HPDE6-E6E7 (cell line): Measurements from ENCODE around the gene LINGO3.

Source experiments
- DNase-seq: peaks from one replicate; pipeline ENCODE4 v3.0.0; 2011; ENCODE audit warnings: missing footprints; ENCODE audit errors: extremely low spot score

The LINGO3 gene

DNA sequence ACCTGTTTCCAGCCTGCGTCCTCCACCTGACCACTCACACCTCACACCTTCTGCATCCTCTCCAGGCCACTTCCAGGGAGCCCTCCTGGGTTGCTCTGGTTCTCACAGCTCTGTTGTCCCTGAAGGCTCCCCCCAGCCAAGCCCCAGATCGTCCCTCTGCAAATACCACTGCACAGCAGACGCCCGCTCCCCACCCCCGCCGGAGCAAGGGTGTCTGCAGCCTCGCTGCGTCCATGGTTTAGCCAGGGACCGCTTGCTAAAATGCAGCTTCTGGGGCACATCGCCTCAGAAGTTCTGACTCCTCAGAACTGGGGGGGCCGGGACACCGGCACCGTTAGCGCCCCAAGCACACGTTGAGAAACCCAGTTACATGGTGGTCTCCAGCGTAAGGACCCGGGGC lies 983 bp downstream of the LINGO3 start:
- DNase-seq, result no peak

DNA sequence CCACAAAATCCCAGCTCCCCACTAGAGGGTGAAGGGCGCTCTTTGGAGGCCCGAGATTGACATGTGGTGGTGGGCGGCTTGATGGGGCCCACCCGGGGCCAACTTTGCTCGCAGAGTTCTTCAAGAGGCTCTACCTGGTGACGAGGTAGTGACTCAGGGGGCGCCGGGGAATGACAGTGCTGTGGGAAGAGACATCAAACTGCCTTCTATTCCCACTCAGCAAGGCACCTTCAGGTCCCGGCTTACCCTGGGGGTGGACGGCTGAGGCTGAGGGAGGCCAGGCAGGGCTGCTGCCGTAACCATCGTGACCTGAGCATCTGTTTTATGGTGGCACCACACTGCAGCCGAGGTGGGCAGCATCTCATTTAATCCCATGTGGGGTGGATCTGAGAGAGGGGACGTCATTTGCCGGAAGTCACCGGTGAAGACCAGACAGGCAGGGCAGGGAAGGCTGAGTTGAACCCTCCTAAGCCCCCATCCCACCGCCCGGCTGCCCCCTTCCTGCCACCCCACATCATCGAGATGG lies 1.6 kb downstream of the LINGO3 start:
- DNase-seq, result no peak

GRCh38 chr19:2305452-2306280 lies 2.3 kb downstream of the LINGO3 start:
- DNase-seq, result no peak

DNA sequence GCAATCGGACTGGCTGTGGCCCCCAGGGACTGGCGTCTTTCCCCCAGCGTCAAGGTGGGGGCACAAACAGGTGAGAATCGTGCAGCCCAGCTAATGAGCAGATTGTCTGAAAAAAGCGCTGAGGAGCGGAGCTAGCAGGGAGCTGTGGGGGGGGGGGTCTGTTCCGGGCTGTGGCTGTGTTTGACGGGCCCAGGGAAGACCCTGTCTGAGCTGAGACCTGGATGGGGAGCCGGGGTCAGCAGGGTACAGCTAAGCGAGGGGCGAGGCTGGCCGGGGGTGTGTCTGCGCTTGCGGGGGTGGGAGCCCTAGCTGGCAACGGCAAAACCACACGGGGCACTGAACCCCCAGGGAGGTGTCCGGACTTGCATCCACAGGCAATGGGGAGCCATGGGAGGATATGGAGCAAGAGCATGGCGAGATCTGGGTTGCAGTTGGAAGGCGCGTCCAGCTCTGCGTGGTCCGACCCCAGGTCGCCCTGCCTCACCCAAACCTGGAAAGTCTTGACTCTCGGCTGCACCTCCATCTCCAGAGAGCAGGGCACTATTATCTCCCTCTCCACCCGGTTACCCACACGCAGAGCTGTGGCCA lies 4.6 kb downstream of the LINGO3 start:
- DNase-seq, result no peak

DNA sequence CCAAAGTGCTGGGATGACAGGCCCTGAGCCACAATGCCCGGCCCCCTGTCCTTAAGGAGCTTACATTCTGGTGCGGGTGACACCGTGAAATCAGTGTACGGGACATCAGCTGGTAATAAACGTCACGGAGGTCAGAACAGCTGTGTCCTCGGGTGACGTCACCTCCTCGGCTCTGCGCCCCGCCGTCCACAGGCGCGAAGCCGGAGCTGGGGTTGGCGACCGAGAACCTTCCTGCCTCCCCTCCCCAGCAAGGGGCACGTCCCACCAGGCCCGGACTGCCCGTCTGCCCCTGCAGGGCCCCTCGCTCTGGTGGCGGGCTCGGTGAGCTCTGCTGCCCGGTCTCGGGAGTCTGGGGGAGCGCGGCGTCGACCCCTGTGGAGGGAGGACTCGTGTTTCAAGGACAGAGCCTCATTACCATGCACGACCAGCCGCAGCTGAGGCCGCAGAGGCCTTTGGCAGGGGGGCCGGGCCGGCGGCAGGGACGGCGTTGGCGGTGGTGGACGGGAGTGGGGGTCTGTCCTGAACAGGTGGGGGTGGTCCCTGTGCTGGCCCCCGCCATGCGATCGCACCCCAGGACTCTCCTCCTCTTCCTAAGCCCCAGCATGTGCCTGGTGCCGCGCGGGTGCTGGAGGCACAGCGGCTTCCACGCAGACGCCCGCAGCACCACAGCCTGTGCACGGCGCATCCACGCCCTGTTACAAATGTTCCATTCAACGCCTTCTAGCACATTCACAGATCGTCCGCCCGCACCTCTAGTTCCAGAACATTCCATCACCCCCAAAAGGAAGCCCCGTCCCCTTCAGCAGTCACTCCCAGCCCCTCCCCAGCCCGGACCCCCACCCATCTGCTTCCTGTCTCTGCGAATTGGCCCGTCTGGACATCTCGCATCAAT lies 5.4 kb downstream of the LINGO3 start:
- DNase-seq, result no peak

- no peak for DNase-seq
Measured at GRCh38 chr19:2300533-2300932, 7.4 kb downstream of the LINGO3 start.

DNA sequence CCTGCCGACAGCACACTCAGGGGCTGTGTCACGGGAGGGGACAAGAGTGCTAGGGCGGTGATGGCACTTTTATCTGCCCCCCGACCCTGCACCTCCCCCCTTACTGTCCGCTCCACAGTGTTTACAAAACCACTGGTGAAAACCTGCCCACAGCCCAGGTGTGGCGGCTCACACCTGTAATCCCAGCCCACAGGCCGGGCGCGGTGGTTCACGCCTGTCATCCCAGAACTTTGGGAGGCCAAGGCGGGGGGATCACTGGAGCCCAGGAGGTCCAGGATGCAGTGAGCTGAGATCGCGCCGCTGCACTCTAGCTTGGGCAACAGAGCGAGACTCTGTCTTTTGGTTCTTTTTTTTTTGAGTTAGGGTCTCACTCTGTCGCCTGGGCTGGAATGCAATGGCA lies 11.8 kb downstream of the LINGO3 start:
- DNase-seq, result no peak

DNA sequence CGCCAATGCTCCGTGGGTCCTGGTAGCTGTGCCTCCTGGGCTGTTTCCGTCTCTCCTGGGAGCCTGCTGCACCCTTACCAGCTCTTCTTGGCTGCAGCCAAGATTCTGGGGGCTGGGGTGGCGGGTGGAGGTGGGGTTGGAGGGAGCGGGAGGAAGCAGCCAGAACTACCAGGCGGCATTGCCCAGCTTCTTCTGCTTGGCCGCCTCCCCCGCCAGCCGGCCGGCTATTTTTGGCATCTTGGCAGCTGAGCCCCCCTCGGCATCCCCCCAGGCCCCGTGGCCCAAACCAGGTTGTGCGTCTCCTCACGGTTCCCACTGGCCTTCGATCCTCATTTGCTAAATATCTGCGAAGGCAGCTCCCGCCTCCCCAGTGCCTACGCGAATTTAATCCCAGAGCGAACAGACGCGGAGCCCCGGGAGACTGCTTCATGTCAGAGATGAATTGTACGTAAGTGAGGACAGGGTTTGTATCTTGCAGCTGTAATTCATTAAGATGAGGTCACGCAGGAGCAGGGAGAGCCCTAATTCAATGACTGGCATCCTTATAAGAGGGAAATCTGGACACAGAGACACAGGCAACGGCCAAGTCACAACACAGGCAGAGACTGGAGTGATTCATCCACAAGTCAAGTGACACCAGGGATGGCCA lies 13.1 kb downstream of the LINGO3 start:
- no peak for DNase-seq

GRCh38 chr19:2291185-2291751 lies 16.7 kb downstream of the LINGO3 start:
- no peak for DNase-seq

DNA sequence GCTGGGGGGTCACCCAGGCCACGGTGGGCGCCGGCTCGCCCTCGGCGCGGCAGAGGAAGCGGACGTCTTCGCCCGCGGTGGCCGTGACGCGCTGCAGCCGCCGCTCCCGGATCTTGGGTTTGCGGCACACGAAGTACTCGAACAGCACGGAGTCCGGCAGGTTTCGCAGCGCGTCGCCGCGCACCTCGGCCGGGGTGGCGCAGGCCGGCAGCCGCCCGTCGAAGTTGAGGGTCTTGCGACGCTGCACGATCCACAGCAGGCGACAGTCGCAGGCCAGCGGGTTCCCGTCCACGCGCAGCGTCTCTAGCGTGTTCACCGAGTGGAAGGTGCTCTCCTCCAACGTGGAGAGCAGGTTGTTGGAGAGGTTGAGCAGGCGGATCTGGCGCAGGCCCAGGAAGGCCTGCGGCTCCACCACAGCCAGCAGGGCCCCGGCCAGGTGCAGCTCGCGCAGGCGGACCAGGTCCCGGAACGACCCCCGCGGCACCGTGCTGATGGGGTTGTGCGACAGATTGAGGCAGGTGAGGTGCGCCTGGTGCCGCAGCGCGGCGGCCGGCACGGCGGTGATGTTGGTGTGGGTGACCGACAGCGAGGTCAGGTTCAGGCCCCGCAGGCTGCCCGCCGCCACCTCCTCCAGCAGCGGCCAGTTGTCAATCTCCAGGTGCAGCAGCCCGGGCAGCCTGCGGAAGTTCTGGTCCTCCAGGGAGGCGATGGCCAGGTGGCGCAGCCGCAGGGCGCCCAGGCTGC lies 17.3 kb downstream of the LINGO3 start:
- DNase-seq, result no peak

DNA sequence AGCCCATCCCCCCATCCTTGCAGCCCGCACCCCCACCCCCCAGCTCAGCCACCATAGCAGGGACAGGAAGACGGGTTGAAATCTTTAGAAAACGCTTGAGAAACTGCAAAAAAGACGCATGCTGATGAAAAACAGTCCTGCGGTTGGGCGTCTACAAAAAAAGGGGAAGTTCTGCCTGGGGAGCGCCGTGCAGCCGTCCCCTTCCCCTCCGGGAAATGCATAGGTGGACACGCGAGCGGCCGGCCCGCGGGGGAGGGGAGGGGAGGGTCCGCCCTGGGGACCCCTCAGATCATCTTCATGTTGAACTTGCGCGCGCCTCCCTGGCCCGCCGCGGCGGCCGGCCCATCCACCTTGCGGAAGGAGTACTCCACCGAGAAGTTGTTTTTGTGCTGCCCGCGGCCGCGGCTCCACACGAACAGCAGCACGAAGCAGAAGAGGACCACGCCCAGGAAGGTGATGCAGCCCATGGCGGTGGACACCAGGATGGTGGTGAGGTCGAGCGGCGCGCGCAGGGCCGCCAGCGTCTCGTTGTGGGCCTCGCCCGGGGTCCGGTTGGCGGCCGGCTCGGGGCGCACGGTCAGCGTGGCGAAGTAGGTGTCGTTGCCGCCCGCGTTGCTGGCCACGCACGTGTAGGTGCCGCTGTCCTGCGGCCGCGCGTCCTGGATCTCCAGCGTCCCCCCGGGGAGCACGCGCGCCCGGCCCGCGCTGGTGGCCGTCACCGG lies 18.1 kb downstream of the LINGO3 start:
- no peak for DNase-seq

DNA sequence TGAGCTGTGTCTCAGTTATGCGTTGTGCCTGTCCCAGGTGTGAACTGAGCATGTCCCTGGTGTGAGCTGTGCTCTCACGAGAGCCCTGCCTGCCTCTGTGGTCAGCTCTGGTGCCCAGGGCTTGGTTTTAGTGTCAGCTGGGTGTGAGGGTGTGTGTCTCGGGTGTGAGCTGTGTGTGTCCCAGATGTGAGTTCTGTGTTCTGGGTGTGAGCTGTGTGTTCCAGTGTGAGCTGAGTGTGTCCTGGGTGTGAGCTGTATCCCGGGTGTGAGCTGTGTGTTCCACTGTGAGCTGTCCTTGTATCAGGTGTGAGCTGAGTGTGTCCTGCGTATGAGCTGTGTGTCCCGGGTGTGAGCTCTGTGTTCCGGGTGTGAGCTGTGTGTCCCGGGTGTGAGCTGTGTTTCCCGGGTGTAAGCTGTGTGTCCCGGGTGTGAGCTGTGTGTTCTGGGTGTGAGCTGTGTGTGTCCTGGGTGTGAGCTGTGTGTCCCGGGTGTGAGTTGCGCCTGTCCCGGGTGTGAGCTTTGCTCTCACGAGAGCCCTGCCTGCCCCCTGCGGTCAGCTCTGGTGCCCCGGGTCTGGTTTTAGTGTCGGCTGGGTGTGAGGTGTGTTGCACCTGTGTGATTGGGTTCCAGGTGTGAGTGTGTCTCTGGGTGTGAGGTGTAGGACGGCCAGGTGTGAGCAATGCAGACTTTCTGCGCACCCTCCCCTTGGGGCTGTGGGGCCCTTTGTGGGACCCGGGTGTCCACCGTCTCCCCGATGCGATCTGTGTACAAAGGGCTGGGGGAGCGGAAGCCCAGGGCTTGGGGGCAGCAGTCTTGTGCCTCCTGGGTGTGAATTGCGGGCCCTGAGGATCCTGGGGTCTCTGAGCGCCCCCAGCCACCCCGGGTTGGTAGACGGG lies 18.9 kb downstream of the LINGO3 start:
- DNase-seq, result no peak

DNA sequence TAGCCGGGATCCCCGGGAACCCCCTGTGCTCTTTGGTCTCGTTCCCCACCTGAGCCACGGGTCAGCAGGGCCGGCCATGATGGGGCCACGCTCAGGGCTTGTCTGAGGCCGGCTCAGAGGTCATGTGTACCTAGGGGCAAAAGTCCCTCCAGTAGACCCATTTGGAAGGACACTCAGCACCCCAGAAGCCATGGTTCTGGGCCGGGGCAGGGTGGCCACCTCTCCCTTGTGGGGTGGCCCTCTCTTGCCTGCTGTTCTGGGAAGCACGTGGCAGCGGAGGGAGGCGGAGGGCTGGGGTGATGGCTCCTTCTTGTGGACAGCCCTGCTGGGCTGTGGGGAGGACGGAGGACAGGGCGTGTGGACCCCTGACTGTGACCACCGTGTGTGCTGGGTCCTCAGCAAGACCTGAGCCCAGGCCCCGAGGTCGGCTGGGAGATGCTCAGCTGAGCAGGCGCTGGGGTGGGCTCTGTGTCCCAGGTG lies 19.6 kb downstream of the LINGO3 start:
- no peak for DNase-seq

- no peak for DNase-seq
Measured at GRCh38 chr19:2287585-2288337, 20.2 kb downstream of the LINGO3 start.

DNA sequence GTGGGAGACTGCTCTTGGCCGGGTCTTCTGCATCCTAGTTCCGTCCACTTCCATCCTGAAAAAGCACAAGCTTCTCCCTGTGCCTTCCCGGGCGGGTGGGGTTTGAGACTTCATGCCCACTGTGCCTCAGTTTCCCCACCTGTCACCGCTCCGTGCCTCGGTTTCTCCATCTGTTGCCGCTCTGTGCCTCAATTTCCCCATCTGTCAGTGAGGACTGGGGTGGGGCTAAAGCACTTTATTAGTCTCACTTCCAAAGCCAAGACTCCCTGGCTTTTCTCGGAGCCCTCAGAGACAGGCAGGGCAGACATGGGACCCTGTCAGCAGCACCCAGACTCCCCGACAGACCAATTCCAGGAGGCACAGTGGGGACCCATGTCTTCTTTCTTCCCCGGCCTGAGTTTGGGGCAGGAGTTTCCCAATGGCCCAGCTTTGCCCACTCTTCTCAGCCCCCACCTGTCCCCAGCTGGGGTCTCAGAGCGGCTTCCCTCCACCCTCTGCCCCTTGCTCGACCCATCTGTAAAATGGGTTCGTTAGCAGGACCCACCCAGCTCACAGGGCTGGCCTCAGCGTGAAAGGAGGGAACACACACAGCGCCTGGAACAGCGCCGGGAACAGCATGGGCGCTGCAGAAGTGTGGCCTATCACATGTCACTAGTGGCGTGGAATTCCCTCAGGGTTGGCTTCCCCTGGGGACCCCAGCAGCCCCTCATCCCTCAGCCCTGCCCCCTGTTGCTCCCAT lies 21.4 kb downstream of the LINGO3 start:
- no peak for DNase-seq

- DNase-seq, result no peak
Measured at GRCh38 chr19:2283835-2284507, 24.0 kb downstream of the LINGO3 start.

- DNase-seq, result no peak
Measured at GRCh38 chr19:2282862-2283237, 25.1 kb downstream of the LINGO3 start.
